Hematopoietic multipotent progenitor cell treated with erythropoietin and hydrocortisone succinate and interleukin-3 and kit ligand, for 4 days (in vitro differentiated cells): Measurements from ENCODE around the gene ZNF484.
A peak's percentile ranks its signal among the peaks of the same experiment; 100 is the strongest.
"Not testable (repeated sequence)": the region's sequence is repeated elsewhere in the genome, so short reads cannot be mapped to it uniquely, and the experiment has no call there.

ENCODE experiments used
- DNase-seq: peaks from one replicate; pipeline ENCODE4 v3.0.0-alpha.2; 2015

The ZNF484 gene

DNA sequence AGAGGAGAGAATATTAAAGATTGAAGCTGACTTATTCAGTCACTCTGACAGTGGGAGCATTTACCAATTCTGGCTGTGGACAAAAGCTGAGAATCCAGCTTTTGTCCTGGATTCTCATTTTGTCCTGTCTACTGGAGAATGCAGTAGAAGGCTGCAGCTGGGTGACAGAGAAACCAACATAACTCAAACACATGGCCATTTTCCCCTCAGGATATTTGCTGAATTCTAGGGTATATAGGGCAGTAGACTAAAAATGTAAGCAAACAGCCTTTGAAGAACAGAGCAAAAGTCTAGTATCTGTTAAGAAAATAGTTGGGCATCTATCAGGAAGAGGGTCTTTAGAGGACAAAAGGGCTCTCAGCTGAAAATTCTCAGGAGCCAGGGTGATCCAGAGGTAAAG is 20.6 kb downstream of the ZNF484 start:
- DNase-seq = no peak

- no peak for DNase-seq
Observed at GRCh38 chr9:92853716-92854115, 24.1 kb downstream of the ZNF484 start.

DNA sequence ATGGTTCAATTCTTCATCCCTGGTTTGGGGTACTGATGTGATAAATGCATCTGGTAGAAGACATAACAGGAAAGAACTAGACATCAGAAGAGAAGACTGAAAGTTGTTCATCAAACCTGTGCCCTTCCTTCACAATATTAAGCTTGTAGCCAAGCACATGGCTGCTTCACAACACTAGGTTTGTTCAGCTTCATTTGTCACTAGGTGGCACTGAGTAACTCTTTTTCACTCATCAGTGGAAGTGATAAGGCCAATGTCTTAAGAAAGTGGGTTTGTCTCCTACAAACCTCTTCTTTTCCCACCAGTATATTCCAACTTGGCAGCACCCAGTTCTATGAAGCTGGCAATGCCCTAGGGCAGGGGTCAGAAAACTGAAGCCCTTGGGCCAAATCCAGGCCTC is 26.9 kb downstream of the ZNF484 start:
- DNase-seq = peak; percentile 31

GRCh38 chr9:92848740-92849139 is 29.1 kb downstream of the ZNF484 start:
- DNase-seq = not testable (repeated sequence)

DNA sequence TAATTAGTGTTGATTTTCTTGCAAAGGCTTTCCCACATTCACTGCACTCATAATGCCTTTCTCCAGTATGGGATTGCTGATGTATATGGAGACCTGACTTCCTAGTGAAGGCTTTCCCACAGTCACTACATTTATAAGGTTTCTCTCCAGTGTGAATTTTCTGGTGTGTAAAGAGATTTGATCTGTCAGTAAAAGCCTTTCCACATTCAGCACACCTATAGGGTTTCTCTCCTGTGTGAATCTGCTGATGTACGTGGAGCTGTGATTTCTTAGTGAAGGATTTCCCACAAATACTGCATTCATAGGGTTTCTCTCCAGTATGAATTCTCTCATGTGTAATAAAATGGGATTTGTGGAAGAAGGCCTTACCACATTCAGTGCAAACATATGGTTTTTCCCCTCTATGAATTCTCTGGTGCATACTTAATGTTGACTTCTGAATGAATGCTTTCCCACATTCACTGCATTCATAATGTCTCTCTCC is 31.1 kb downstream of the ZNF484 start:
- no peak for DNase-seq

GRCh38 chr9:92838411-92838810 is 39.4 kb downstream of the ZNF484 start:
- not testable (repeated sequence) for DNase-seq

DNA sequence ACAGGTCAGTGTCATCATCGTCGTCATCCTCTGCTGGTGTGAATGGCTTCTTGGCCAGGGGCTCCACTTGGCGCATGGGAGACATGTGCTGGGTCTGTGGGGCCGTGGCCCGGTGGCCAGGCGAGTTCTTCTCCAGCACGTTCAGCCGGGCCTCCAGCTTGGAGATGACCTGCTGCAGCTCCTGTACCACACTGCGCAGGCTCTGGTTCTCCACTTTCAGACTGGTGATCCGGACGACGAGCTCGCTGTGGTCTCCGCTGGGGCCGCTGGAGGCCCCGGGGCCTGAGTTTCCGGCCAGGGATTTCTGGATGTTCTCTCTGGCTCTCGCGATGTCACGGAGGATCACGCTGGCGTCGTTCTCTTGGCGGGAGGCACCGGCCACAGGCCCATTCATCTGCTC is 40.6 kb downstream of the ZNF484 start:
- DNase-seq = no peak

- DNase-seq = peak; percentile 7
Observed at GRCh38 chr9:92829420-92829819, 48.4 kb downstream of the ZNF484 start.

DNA sequence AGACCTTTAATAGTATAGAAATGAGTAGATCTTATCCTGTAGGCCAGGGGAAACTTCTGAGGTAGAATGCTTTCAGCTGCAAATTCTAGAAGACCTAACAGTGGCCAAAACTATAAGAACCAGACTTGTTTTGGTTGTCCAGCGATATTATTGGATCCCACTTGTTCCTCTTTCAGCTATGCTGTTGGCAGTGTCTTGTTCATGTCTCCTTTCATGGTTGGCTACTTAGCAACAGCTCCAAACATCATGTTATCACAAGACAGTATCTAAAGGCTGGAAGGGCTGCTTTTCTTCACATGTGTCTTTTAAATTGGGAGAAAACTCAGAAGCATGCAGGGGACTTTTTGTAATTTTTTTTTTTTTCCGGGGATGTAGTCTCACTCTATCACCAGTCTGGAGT is 52.8 kb downstream of the ZNF484 start:
- peak; percentile 40 for DNase-seq

GRCh38 chr9:92820964-92821363 is 56.9 kb downstream of the ZNF484 start:
- DNase-seq = no peak

- DNase-seq = not testable (repeated sequence)
Observed at GRCh38 chr9:92819898-92820297, 57.9 kb downstream of the ZNF484 start.

- not testable (repeated sequence) for DNase-seq
Observed at GRCh38 chr9:92809629-92810326, 68.1 kb downstream of the ZNF484 start.

- peak; percentile 77 for DNase-seq
Observed at GRCh38 chr9:92808726-92809451, 68.9 kb downstream of the ZNF484 start.

DNA sequence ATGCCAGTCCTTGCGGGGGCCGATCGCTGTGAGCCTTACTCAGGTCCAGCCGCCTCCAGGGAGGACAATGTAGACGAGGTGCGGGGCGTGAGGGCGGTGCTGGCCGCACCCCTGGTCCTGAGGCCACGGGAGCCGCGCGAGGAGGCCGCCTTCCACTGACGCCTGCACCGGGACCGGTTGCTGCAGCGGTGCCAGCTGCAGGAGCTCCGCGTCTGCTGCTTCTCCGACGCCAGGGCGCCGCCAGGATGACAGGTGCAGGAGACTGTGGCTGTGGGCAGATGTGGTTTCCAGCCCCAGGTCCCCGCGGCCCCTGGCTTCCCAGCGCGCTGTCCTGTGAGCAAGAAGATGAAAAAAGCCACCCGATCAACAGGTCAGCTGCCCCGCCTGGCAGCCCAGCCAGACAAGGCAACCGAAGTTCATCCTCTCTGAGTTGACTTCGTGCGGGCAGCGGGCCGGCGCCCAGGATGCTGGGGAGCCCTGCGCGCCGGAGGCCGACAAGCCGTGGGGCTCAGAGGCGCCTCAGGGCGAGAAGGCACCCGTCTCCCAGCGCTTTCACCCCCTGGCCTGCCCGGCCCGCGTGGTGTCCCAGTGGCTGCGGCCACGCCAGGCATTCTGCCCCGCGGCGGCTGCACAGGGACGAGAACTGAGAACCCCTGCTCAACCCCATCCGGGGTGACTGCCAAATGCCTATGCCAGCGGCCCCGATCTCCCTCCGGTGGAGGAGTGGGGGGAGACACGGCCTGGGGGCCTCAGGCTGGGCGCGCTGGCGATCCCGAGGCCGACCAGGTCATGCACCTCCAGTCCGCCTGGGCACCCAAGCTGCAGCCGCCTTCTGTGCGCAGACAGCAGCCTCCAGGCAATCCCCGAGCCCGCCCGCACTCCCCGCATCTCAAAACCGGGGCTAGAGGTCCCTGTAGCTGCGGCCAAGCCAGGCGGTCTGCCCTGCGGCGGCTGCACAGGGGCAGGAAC is 69.8 kb downstream of the ZNF484 start:
- peak; percentile 10 for DNase-seq

DNA sequence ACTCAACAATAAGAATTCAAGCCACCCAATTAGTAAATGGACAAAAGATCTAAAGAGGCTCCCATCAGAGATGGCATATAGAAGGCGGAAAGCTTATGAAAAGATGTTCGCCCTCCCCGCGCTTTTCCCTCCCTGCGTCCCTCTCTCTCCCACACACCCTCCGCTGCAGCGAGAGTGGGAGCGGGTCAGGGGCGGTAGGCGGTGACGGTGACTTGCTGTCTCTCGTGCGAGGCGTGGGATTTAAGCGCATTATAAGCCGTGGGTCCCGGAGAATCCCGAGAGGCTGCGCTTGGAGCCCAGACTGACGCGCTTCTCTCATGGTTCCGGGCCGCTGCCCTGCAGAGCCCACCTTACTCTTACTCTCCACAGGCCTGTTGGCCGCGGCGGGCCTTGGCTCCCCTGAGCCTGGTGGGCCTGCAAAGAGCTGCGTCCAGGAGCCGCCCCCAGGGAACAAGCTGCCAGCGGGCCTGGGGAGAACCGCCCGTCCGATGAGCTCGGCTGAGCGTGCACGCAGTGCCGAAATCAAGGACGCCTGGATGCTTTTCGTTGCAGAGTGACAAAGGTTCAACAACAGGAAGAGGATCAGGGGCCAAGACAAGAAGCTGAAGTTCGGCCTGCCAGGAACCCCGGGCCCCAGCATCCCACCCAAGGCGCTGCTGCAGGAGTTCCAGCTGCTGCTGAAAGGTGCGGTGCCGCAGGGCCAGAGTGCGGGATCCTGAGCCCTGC is 70.6 kb downstream of the ZNF484 start:
- peak; percentile 10 for DNase-seq

DNA sequence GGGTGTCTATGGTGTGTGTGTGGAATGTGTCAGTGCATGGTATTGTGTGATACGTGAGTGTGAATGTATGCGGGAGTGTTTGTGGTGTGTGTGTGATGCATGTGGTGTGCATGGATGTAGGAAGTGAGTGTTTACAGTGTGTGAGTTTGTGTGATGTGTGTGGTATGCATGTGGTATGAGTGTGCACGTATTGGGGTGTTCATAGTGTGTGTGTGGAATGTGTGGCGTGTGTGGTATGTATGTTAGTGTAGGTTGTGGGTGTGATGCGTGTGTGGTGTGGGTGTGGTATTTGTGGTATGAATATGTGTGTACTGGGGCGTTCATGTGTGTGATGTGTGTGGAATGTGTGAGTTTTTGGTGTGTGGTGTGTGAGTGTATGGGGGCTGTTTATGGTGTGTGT is 73.1 kb downstream of the ZNF484 start:
- no peak for DNase-seq

DNA sequence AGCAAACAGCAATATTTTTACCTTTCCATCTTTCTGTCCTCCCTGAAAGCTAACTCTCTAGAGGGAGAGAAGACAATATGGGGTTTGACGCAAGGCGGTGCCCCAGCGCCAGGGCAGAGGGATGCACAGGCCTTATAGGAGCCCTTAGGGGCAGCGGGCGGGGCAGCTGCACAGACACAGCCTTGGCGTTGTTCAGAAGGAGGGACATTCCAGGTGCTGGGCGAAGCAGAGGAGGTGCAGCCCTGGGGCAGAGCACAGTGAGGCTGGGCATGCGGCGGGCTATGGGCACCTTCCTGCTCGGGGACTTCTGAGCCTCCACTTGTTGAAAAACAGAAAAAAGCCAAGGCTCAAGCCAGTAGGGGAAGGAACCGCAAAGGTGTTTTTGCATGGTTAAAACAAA is 79.5 kb downstream of the ZNF484 start:
- DNase-seq = no peak

- not testable (repeated sequence) for DNase-seq
Observed at GRCh38 chr9:92796337-92796804, 81.5 kb downstream of the ZNF484 start.

DNA sequence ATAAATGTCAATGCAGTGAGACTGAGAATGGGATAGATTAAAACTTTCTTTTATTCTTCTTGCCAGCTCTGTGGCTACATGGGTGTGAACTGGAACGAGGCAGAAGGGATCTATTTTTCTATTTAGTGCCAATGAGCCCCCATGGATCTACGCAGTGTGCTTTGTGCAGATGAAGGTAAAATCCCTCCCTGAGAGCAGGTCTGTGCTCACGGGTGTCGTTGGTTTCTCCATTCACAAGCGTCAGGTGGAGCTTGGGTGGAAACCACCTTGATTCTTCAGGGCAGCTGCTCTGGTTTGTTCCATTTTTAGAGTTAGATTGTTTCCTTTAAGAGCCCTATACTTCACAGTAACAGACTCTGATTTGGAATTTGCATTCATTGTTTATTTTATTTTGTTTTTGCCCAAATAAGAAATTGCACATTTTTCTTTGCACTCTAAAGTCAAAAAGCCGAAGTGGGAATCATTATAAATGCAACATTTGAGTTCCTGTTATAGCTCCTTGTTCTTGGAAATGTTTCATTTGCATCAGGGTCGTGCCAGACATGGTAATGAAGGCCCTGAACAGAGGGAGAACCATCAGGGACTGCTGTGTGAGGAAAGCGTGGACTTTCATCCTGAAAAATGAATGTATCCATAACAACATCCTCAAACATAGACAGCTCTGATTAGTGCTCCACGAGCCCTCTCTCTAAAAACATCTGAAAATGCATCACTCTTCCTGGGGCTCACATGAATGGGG is 82.1 kb downstream of the ZNF484 start:
- no peak for DNase-seq
